ENCODE results near the gene FOXP1.

The FOXP1 gene

DNA sequence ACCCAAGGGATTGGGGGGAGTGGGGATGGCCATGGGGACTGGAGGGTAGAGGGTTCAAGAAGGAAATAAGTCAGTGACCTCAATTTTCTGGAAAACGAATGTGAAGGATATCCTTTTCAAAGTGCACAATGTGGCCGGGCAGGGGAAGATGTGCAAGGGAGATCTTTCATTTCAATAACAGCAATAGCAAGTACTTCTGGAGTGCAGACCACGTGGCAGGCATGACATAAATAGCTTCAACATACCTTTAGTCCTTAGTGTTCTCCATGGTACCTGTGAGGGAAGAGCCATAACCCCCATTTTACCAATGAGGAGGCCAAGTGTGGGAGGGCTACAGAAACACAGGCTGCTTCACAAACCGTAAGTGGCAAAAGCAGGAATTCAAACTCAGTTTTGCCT, 138.7 kb downstream of the FOXP1 start:
- TF ChIP-seq SIN3A (IDR thresholded peaks at IDR 0.05; ENCODE audit: borderline replicate concordance, insufficient read depth, low read length) (no peak), POLR2AphosphoS5 (IDR thresholded peaks at IDR 0.05; ENCODE audit: low read depth, low read length) (no peak)
- TF ChIP-seq, protein P1, sequence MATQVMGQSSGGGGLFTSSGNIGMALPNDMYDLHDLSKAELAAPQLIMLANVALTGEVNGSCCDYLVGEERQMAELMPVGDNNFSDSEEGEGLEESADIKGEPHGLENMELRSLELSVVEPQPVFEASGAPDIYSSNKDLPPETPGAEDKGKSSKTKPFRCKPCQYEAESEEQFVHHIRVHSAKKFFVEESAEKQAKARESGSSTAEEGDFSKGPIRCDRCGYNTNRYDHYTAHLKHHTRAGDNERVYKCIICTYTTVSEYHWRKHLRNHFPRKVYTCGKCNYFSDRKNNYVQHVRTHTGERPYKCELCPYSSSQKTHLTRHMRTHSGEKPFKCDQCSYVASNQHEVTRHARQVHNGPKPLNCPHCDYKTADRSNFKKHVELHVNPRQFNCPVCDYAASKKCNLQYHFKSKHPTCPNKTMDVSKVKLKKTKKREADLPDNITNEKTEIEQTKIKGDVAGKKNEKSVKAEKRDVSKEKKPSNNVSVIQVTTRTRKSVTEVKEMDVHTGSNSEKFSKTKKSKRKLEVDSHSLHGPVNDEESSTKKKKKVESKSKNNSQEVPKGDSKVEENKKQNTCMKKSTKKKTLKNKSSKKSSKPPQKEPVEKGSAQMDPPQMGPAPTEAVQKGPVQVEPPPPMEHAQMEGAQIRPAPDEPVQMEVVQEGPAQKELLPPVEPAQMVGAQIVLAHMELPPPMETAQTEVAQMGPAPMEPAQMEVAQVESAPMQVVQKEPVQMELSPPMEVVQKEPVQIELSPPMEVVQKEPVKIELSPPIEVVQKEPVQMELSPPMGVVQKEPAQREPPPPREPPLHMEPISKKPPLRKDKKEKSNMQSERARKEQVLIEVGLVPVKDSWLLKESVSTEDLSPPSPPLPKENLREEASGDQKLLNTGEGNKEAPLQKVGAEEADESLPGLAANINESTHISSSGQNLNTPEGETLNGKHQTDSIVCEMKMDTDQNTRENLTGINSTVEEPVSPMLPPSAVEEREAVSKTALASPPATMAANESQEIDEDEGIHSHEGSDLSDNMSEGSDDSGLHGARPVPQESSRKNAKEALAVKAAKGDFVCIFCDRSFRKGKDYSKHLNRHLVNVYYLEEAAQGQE (IDR thresholded peaks at IDR 0.05; ENCODE audit: insufficient read depth in 1 of 2, low read depth in 2 of 2, low read length in 2 of 2) = no peak

DNA sequence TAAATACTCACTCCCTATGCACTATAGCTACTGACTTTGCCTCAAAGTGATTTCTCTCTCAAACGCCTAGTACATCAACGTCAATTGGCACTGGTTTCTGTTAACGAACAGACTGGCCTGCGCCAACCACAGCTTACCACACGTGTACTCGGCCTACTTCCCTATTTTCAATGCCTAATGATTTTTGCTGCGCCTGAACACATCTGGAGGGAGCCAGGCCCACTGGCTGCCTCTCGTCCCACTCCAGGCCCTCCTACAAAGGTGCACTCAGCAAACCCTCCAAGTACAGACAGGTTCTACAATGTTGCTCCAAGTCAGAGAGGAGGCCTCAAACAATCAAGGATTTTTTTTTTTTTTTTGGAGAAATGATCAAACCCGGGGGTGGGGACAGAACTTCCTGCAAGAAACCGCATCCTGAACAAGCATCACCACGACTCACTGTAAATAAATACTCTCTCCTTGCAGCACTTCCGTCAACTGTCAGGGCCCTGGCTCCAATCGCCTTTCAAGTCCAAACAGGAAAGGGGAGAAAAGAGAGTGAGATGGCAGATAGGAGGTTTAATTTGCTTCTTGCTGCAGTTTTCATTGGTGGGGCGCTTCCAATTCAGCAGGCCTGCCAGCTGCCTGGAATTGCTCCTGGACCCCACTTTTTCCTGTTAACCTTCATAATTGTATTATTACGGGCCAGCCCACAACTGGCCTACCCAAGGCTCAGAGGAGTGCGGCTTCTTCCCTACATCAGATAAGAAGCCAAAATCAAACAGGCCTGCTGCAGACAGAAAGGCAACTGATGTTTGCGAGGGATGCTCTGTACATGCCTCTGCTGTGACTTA, 139.3 kb downstream of the FOXP1 start:
- TF ChIP-seq FOXP2 (optimal IDR thresholded peaks at IDR 0.05; ENCODE audit: borderline replicate concordance, extremely low read depth, extremely low read length, insufficient read depth) = peak; percentile 58
- TF ChIP-seq, protein P1 (IDR thresholded peaks at IDR 0.05; ENCODE audit: insufficient read depth in 1 of 2, low read depth in 2 of 2, low read length in 2 of 2) = no peak; a peak in 1 of 4 replicates

DNA sequence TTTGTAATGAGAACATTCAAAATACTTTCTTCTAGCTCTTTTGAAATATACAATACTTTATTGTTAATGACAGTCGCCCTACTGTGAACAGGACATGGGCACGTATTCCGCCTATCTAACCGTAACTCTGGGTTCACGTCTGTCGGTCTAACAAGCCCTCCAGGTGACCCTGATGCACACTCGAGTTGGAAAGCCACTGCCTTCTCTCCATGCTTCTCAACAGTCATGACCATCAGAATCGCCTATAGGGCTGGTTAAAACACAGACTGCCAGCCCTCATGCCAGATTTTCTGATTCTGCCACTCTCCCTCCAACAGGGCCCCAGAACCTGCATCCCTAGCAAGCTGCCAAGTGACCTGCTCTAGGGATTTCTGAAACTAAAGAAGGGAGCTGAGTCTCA, 140.2 kb downstream of the FOXP1 start:
- TF ChIP-seq SIN3A (IDR thresholded peaks at IDR 0.05; ENCODE audit: borderline replicate concordance, insufficient read depth, low read length) (no peak), TAF1 (IDR thresholded peaks at IDR 0.05; ENCODE audit: borderline replicate concordance, insufficient read depth, low read length) (no peak), FOXP2 (optimal IDR thresholded peaks at IDR 0.05; ENCODE audit: borderline replicate concordance, extremely low read depth, extremely low read length, insufficient read depth) (no peak), POLR2AphosphoS5 (IDR thresholded peaks at IDR 0.05; ENCODE audit: low read depth, low read length) (no peak)
- TF ChIP-seq, protein P1 (IDR thresholded peaks at IDR 0.05; ENCODE audit: insufficient read depth in 1 of 2, low read depth in 2 of 2, low read length in 2 of 2) = no peak

DNA sequence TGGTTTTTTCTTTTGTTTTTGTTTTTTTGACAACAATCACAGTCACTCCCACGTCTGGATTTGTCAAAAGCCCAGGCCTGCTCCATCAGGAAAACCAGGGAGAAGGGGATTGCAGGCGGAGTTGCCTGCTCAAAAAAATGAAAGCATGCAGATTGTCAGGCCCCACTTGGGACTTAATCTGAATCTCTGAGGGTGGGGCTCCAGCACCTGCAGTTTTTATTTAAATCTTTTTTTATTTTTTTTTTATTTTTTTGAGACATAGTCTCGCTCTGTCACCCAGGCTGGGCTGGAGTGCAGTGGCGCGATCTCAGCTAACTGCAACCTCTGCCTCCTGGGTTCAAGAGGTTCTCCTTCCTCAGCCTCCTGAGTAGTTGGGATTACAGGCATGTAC, 140.9 kb downstream of the FOXP1 start:
- no peak for TF ChIP-seq SIN3A (IDR thresholded peaks at IDR 0.05; ENCODE audit: borderline replicate concordance, insufficient read depth, low read length)
- no peak for TF ChIP-seq FOXP2 (optimal IDR thresholded peaks at IDR 0.05; ENCODE audit: borderline replicate concordance, extremely low read depth, extremely low read length, insufficient read depth)
- no peak for TF ChIP-seq POLR2AphosphoS5 (IDR thresholded peaks at IDR 0.05; ENCODE audit: low read depth, low read length)
- TF ChIP-seq TAF1 (IDR thresholded peaks at IDR 0.05; ENCODE audit: borderline replicate concordance, insufficient read depth, low read length) = no peak
- TF ChIP-seq, protein P1 (IDR thresholded peaks at IDR 0.05; ENCODE audit: insufficient read depth in 1 of 2, low read depth in 2 of 2, low read length in 2 of 2) = no peak
